SK-MEL-5 (cell line): Measurements from ENCODE around the gene ELF4. TPM values are rescaled to one million over a fixed set of nuclear protein-coding genes. Genes with fewer than 3 reads are reported as not detected.
A peak's percentile ranks its signal among the peaks of the same experiment; 100 is the strongest.

Experiments used
- DNase-seq: peaks from one replicate; pipeline ENCODE4 v3.0.0-alpha.2; 2016; ENCODE audit warnings: low read depth, low spot score
- in situ Hi-C: cut with HindIII; loops from 2 replicates; pipeline ENCODE4 v1.10.0; 2016; ENCODE audit warnings: low sequenced_read_pairs, high pct_unique_total_duplicates, low pct_unique_long_range_greater_than_20kb
- total RNA-seq: library from RNA; depleted of rRNA; stranded (reverse); fragments of >200 nt; shearing (Covaris generic); gene quantifications from 2 replicates; pipeline ENCODE4 v1.2.3, GENCODE V29; 2014; rRNA removed

ELF4 gene
- total RNA-seq, 1 experiment from 2014 or later = 4.9 TPM

GRCh38 chrX:130024127-130024526 is 86.2 kb downstream of the ELF4 start:
- in situ Hi-C loops = no loop called here
- peak; percentile 75 for DNase-seq

- DNase-seq = no peak
Measured at GRCh38 chrX:130020661-130021324, 89.5 kb downstream of the ELF4 start.

GRCh38 chrX:130018143-130018542 is 92.2 kb downstream of the ELF4 start:
- in situ Hi-C loops = no loop called here
- DNase-seq = no peak

More at GRCh38 chrX:130020661-130021324, 89.5 kb downstream of the ELF4 start:
- in situ Hi-C loops = no loop called here

- in situ Hi-C loops = no loop called here
- no peak for DNase-seq
Measured at GRCh38 chrX:130015181-130015580, 95.1 kb downstream of the ELF4 start.

Other genes with a start within 250 kb of the ELF4 start
- gene UTP14A, start 204.3 kb downstream of the ELF4 start, total RNA-seq = 53.5 and 54.5 TPM in 2 replicates
- gene BCORL1, start 127.9 kb downstream of the ELF4 start, total RNA-seq = 0.50 and 0.88 TPM in 2 replicates
- gene AIFM1, start 55.3 kb upstream of the ELF4 start, total RNA-seq = 71.0 and 77.5 TPM in 2 replicates
- gene RAB33A, start 61.5 kb upstream of the ELF4 start, total RNA-seq = 0.18 TPM in 1 of 2 replicates, not detected in the other
- 10.2 and 10.5 TPM in 2 replicates for gene ZNF280C, start 158.4 kb upstream of the ELF4 start, total RNA-seq
- 13.3 and 13.4 TPM in 2 replicates for gene SLC25A14, start 229.4 kb upstream of the ELF4 start, total RNA-seq